ENCODE results near the gene ITK.

Gene ITK

GRCh38 chr5:157271740-157272271 is 91.2 kb downstream of the ITK start:
- TF ChIP-seq, protein P1, sequence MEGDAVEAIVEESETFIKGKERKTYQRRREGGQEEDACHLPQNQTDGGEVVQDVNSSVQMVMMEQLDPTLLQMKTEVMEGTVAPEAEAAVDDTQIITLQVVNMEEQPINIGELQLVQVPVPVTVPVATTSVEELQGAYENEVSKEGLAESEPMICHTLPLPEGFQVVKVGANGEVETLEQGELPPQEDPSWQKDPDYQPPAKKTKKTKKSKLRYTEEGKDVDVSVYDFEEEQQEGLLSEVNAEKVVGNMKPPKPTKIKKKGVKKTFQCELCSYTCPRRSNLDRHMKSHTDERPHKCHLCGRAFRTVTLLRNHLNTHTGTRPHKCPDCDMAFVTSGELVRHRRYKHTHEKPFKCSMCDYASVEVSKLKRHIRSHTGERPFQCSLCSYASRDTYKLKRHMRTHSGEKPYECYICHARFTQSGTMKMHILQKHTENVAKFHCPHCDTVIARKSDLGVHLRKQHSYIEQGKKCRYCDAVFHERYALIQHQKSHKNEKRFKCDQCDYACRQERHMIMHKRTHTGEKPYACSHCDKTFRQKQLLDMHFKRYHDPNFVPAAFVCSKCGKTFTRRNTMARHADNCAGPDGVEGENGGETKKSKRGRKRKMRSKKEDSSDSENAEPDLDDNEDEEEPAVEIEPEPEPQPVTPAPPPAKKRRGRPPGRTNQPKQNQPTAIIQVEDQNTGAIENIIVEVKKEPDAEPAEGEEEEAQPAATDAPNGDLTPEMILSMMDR (IDR thresholded peaks at IDR 0.05; ENCODE audit: insufficient read depth, missing control alignments), result no peak
- no peak for FAIRE-seq
- DNase-seq (ENCODE audit: insufficient read length, low spot score), result no peak

- FAIRE-seq (no peak), DNase-seq (ENCODE audit: insufficient read length, low spot score) (no peak)
- TF ChIP-seq, protein P1 (IDR thresholded peaks at IDR 0.05; ENCODE audit: insufficient read depth, missing control alignments), result no peak
Observed at GRCh38 chr5:157273131-157273556, 92.5 kb downstream of the ITK start.

DNA sequence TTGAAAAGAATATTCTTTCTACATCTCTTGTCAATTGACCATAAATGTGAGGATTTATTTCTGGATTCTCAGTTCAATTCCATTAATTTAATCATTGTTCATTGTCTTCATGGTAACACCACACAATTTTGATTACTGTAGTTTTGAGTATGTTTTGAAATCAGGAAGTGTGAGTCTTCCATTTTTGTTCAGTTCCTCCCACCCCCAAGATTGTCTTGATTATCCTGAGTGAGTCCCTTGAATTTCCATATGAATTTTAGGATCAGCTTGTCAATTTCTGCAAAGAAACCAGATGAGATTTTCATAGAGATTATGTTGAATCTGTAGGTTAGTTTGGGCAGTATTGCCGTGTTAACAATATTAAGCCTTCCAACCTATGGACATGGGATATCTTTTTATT is 94.8 kb downstream of the ITK start:
- TF ChIP-seq, protein P1 (IDR thresholded peaks at IDR 0.05; ENCODE audit: insufficient read depth, missing control alignments), result no peak
- DNase-seq (ENCODE audit: insufficient read length, low spot score) (no peak), FAIRE-seq (no peak)

GRCh38 chr5:157278319-157279037 is 97.8 kb downstream of the ITK start:
- TF ChIP-seq, protein P1 (IDR thresholded peaks at IDR 0.05; ENCODE audit: insufficient read depth, missing control alignments), result no peak
- FAIRE-seq (peak; percentile 16), DNase-seq (ENCODE audit: insufficient read length, low spot score) (no peak)

GRCh38 chr5:157279605-157280239 is 99.1 kb downstream of the ITK start:
- no peak for DNase-seq (ENCODE audit: insufficient read length, low spot score)
- FAIRE-seq, result no peak
- TF ChIP-seq, protein P1 (IDR thresholded peaks at IDR 0.05; ENCODE audit: insufficient read depth, missing control alignments), result no peak

DNA sequence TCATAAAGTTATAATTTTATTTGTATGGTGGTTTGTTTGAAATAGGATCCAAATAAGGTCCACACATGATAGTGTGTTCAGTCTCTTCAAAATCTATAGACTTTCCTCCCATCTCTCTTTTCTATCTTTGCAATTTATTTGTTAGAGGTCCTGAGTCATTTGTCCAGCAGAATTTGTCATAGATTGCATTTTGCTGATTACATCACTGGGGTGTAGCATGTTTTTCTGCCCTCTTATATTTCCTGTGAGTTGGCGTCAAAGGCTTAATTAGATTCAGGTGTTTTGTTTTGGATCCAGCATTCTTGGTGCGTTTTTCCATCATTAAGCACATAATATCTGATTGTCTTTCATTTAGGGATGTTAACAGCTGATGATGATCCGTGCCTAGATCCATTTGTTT is 100.3 kb downstream of the ITK start:
- FAIRE-seq (no peak), DNase-seq (ENCODE audit: insufficient read length, low spot score) (no peak)
- TF ChIP-seq, protein P1 (IDR thresholded peaks at IDR 0.05; ENCODE audit: insufficient read depth, missing control alignments), result no peak

DNA sequence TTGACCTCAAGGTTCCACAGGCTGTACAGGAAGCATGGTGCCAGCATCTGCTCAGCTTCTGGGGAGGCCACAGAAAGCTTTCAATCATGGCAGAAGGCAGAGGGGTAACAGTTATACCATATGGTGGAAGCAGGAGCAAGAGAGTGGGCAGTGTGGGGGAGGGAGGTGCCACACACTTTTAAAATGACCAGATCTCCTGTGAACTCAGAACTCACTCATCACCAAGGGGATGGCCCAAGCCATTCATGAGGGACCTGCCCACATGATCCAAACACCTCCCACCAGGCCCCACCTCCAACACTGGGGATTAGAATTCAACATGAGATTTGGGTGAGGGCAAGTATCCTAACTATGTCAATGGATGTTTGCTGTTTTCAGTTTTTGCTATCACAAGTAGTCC is 101.5 kb downstream of the ITK start:
- FAIRE-seq (no peak), DNase-seq (ENCODE audit: insufficient read length, low spot score) (no peak)
- TF ChIP-seq, protein P1 (IDR thresholded peaks at IDR 0.05; ENCODE audit: insufficient read depth, missing control alignments), result no peak

Measured in D721Med (cell line).